Osteoblast (primary cell): ENCODE results near the gene P2RX6. TPM values are rescaled to one million over a fixed set of nuclear protein-coding genes. Genes with fewer than 3 reads are reported as not detected.

Experiments
- DNase-seq: peaks from one replicate; pipeline ENCODE4 v3.0.0; 2011; ENCODE audit warnings: low spot score, mixed read lengths; ENCODE audit not compliant: insufficient read length; ENCODE audit errors: missing footprints
- H2AFZ ChIP-seq: 2 replicates; pipeline ENCODE4 v1.6.0; 2011; ENCODE audit warnings: mild to moderate bottlenecking, low read length
- H3K27ac ChIP-seq: 2 replicates; pipeline ENCODE4 v1.5.1; 2011; ENCODE audit warnings: mild to moderate bottlenecking, low read depth, low read length, moderate library complexity
- H3K27me3 ChIP-seq: 2 replicates; pipeline ENCODE4 v1.6.0; 2012; ENCODE audit warnings: mild to moderate bottlenecking, control low read depth, inconsistent platforms, low read length, moderate library complexity; ENCODE audit not compliant: insufficient read depth
- H3K36me3 ChIP-seq: 2 replicates; pipeline ENCODE4 v1.5.1; 2011; ENCODE audit warnings: mild to moderate bottlenecking, low read length, control low read depth, moderate library complexity; ENCODE audit not compliant: insufficient read depth
- H3K4me1 ChIP-seq: 2 replicates; pipeline ENCODE4 v1.5.1; 2011; ENCODE audit warnings: mild to moderate bottlenecking, low read length, control low read depth, moderate library complexity; ENCODE audit not compliant: insufficient read depth
- H3K4me2 ChIP-seq: 2 replicates; pipeline ENCODE4 v1.6.0; 2011; ENCODE audit warnings: mild to moderate bottlenecking, low read length; ENCODE audit not compliant: insufficient read depth
- H3K4me3 ChIP-seq: fragments of 200-600 bp; sonication (generic); 3 replicates; pipeline ENCODE4 v1.5.1; 2012; ENCODE audit warnings: mild to moderate bottlenecking, low read length, inconsistent platforms; ENCODE audit not compliant: insufficient read depth
- H3K79me2 ChIP-seq: 2 replicates; pipeline ENCODE4 v1.6.0; 2012; ENCODE audit warnings: mild to moderate bottlenecking, low read length, control low read depth, inconsistent platforms; ENCODE audit not compliant: insufficient read depth
- H3K9me3 ChIP-seq: 2 replicates; pipeline ENCODE4 v1.5.1; 2011; ENCODE audit warnings: low read depth, low read length, control low read depth
- H4K20me1 ChIP-seq: 2 replicates; pipeline ENCODE4 v1.6.0; 2012; ENCODE audit warnings: mild to moderate bottlenecking, low read length, control low read depth; ENCODE audit not compliant: insufficient read depth
- total RNA-seq: library from RNA; depleted of rRNA; stranded (reverse); fragments of >200 nt; gene quantifications from 2 replicates; pipeline ENCODE4 v1.2.3, GENCODE V29; 2012
- TF ChIP-seq, protein P1 (sequence below): IDR thresholded peaks from 2 replicates; pipeline ENCODE4 v1.5.1; 2011; ENCODE audit warnings: mild to moderate bottlenecking, low read depth, low read length, moderate library complexity; ENCODE audit errors: extremely low read depth

Gene P2RX6
- total RNA-seq, 1 donor = 5.1 TPM

DNA sequence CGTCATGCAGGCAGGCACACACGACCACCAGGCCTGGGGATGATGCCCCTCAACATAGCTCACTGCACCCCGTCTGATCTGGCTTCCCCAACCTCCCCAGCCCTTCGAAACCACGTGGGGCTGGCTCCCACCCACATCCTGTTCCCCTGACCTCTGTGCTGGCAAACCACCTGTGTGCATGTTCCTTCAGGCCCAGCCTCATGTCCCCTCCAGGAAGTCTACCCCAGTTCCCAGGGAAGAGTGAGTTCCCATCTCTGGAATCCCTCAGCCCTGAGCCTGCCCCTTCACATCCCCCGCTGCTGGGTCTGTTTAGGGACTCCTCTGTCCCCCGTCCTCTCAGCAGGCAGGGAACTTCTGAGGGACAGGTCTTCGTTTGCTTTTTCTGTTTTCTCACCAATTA, 10.3 kb downstream of the P2RX6 start:
- peaks cover 8% of the 10 kb centered on the region for H3K27me3 ChIP-seq
- peak; percentile 76 for DNase-seq
- peaks cover 8% of the 10 kb centered on the region for H3K4me1 ChIP-seq
- H3K36me3 ChIP-seq = no peaks in the 10 kb centered on the region
- TF ChIP-seq, protein P1, sequence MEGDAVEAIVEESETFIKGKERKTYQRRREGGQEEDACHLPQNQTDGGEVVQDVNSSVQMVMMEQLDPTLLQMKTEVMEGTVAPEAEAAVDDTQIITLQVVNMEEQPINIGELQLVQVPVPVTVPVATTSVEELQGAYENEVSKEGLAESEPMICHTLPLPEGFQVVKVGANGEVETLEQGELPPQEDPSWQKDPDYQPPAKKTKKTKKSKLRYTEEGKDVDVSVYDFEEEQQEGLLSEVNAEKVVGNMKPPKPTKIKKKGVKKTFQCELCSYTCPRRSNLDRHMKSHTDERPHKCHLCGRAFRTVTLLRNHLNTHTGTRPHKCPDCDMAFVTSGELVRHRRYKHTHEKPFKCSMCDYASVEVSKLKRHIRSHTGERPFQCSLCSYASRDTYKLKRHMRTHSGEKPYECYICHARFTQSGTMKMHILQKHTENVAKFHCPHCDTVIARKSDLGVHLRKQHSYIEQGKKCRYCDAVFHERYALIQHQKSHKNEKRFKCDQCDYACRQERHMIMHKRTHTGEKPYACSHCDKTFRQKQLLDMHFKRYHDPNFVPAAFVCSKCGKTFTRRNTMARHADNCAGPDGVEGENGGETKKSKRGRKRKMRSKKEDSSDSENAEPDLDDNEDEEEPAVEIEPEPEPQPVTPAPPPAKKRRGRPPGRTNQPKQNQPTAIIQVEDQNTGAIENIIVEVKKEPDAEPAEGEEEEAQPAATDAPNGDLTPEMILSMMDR = no peak
- no peaks in the 10 kb centered on the region for H4K20me1 ChIP-seq
- no peaks in the 10 kb centered on the region for H3K79me2 ChIP-seq
- no peak overlapping the region for H3K27ac ChIP-seq
- H2AFZ ChIP-seq = no peak overlapping the region
- no peaks in the 10 kb centered on the region for H3K9me3 ChIP-seq
- no peak overlapping the region for H3K4me3 ChIP-seq
- no peak overlapping the region for H3K4me2 ChIP-seq

DNA sequence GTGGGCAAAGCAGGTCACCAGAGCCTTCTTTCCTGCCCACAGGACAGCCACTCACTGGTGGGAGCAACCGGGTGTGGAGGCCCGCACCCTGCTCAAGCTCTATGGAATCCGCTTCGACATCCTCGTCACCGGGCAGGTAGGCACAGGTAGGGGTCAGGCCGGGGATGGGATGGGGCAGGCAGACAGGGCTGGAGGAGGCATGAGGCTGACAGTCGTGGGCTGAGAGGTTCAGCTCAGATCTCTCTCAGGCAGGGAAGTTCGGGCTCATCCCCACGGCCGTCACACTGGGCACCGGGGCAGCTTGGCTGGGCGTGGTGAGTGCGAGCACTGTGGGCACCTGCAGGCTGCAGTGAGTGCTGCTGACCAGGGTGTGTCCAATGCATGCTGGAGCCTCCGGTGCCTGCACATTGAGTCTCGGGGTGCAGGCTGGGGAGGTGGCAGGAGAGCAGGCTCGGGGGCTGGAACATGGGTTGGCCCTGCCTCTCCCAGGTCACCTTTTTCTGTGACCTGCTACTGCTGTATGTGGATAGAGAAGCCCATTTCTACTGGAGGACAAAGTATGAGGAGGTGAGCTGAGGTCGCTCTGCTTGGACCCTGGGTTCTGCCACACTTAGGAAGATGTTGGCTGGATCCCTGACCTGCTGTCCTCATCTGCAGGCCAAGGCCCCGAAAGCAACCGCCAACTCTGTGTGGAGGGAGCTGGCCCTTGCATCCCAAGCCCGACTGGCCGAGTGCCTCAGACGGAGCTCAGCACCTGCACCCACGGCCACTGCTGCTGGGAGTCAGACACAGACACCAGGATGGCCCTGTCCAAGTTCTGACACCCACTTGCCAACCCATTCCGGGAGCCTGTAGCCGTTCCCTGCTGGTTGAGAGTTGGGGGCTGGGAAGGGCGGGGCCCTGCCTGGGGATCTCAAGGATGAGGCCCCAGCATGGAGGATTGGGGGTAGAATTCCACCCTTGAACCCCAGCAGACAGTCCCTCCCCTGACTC, 11.1 kb downstream of the P2RX6 start:
- Histone ChIP-seq H3K79me2 (no peaks in the 10 kb centered on the region), H3K27me3 (peaks cover 16% of the 10 kb centered on the region), H2AFZ (no peak overlapping the region), H3K4me2 (no peak overlapping the region), H3K27ac (no peak overlapping the region), H3K9me3 (no peaks in the 10 kb centered on the region), H3K4me1 (peaks cover 8% of the 10 kb centered on the region), H3K4me3 (no peak overlapping the region), H3K36me3 (no peaks in the 10 kb centered on the region), H4K20me1 (no peaks in the 10 kb centered on the region)
- TF ChIP-seq, protein P1 = no peak
- DNase-seq = peak; percentile 79

DNA sequence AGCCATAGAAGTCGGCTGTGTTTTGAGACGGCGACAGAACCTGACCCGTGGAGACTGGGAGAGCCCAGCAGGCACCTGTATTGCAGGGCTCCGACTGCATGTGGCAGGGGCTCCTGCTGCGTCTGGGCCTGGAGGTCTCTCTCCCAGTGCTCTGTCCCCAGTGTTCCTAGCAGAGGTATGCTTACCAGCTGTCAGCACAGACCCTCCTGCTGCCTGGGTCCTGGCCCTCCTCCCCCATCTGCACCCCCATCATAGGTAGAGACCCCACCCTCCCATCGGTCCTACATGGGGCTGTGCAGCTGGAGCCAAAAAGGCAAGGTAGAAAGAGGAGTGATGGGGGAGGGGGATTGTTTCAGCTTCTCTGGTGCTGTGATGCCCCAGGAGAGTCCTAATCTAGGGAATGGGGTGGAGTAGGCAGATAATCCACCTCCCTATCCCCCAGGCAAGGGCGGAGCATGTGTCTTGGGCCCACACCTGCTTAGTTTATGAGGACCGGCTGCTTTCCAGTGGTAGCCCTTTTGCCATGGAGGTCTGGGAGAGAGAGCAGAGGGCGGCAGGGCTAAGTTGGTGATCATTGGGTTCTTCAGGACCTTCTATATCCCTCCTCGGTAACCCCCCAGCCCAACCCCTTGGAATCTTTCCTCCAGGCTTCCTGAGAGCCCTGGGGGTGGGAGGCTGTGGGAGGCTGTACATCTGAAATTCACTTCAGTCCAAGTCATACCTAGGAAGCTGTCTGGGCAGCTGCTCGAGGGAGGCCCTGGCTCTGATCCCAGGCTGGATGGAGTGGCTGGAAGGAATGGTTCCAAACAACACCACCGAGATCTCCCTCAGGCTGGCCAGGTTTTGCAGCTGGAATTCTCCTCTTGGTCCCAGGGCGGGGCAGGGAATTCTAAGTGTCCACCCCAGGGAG, 12.1 kb downstream of the P2RX6 start:
- H2AFZ ChIP-seq = no peak overlapping the region
- H3K9me3 ChIP-seq = no peaks in the 10 kb centered on the region
- H3K4me1 ChIP-seq = peaks cover 8% of the 10 kb centered on the region
- no peaks in the 10 kb centered on the region for H4K20me1 ChIP-seq
- TF ChIP-seq, protein P1 = no peak
- H3K4me3 ChIP-seq = no peak overlapping the region
- H3K36me3 ChIP-seq = no peaks in the 10 kb centered on the region
- no peak overlapping the region for H3K27ac ChIP-seq
- peak; percentile 96 for DNase-seq
- H3K27me3 ChIP-seq = peaks cover 26% of the 10 kb centered on the region
- H3K79me2 ChIP-seq = no peaks in the 10 kb centered on the region
- no peak overlapping the region for H3K4me2 ChIP-seq
